Lower lobe of right lung (tissue), 2 donors: ENCODE measurements around the gene MEGF10. TPM values are rescaled to one million over a fixed set of nuclear protein-coding genes. Genes with fewer than 3 reads are reported as not detected.

Experiments
- ATAC-seq, 2 donors: fragments of 200-7000 bp; cut with Tn5 transposase; one replicate each; pipeline ENCODE4 v1.9.1; 2020 to 2022; ENCODE audit warnings: mild to moderate bottlenecking in 2 of 2, moderate library complexity in 2 of 2
- DNase-seq: peaks from one replicate; pipeline ENCODE4 v3.0.0-alpha.2; 2020
- H3K27ac ChIP-seq: fragments of 200-600 bp; one replicate; pipeline ENCODE4 v1.8.0; 2022
- H3K27me3 ChIP-seq: fragments of 200-600 bp; one replicate; pipeline ENCODE4 v1.8.0; 2022; ENCODE audit warnings: low read depth
- H3K36me3 ChIP-seq: fragments of 200-600 bp; one replicate; pipeline ENCODE4 v1.8.0; 2022; ENCODE audit warnings: mild to moderate bottlenecking
- H3K4me1 ChIP-seq: fragments of 200-600 bp; one replicate; pipeline ENCODE4 v1.8.0; 2022
- H3K4me3 ChIP-seq: fragments of 200-600 bp; one replicate; pipeline ENCODE4 v1.8.0; 2022; ENCODE audit warnings: mild to moderate bottlenecking
- H3K9me3 ChIP-seq: fragments of 200-600 bp; one replicate; pipeline ENCODE4 v1.8.0; 2022
- intact Hi-C: fragments of 100-400 bp; cut with DNase I; formaldehyde crosslinking; loops from one replicate; pipeline ENCODE4 v1.11.0; 2022
- total RNA-seq: library from RNA; stranded (reverse); fragmentation: NEBNext Ultra II Directional; extraction: Animal tissue kit (Norgen Biotek cat#: 25700); gene quantifications from one replicate; pipeline ENCODE4 v1.2.1, GENCODE V29; 2021
- TF ChIP-seq, protein P1 (sequence below): fragments of 200-600 bp; IDR thresholded peaks from one replicate; pipeline ENCODE4 v1.8.0; 2022; ENCODE audit warnings: antibody characterized with exemption, mild to moderate bottlenecking
- donor health status: DM: no; HTN: yes; CAD: no; lungs with severe emphysema.

Gene MEGF10
- total RNA-seq, 1 donor from 2014 or later, result 0.30 TPM

DNA sequence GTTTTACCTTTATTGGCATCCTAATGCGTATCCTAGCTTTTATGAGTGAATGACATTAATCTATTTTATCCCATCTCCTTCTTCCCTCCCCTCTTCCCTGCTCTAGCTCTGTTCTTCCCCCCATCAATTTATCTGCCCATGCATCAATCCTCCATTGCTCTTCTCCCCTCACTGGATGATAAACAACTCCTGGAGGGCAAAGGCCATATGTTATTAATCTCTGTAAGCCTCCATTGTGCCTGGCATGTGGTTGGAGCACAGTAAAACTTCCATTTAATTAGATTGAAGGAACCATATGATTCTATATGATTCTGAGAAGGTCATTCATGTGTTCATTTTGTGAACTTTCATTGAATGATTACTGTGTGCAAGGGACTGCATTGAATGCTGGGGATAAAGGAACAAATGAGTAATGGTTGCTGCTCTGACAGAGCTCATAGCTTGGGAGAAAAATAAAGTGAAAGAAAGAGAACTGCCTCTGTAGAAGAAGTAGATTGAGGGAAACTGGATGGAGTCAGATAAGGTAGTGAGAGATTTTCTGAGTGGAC lies 85.0 kb downstream of the MEGF10 start:
- TF ChIP-seq, protein P1, sequence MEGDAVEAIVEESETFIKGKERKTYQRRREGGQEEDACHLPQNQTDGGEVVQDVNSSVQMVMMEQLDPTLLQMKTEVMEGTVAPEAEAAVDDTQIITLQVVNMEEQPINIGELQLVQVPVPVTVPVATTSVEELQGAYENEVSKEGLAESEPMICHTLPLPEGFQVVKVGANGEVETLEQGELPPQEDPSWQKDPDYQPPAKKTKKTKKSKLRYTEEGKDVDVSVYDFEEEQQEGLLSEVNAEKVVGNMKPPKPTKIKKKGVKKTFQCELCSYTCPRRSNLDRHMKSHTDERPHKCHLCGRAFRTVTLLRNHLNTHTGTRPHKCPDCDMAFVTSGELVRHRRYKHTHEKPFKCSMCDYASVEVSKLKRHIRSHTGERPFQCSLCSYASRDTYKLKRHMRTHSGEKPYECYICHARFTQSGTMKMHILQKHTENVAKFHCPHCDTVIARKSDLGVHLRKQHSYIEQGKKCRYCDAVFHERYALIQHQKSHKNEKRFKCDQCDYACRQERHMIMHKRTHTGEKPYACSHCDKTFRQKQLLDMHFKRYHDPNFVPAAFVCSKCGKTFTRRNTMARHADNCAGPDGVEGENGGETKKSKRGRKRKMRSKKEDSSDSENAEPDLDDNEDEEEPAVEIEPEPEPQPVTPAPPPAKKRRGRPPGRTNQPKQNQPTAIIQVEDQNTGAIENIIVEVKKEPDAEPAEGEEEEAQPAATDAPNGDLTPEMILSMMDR, result no peak
- no peaks in the 10 kb centered on the region for H3K27me3 ChIP-seq
- H3K4me3 ChIP-seq, result no peak overlapping the region
- intact Hi-C loops, result no loop called here
- no peaks in the 10 kb centered on the region for H3K4me1 ChIP-seq
- DNase-seq, result no peak
- no peak overlapping the region for H3K27ac ChIP-seq
- ATAC-seq, result no peak
- no peaks in the 10 kb centered on the region for H3K36me3 ChIP-seq
- H3K9me3 ChIP-seq, result no peaks in the 10 kb centered on the region

DNA sequence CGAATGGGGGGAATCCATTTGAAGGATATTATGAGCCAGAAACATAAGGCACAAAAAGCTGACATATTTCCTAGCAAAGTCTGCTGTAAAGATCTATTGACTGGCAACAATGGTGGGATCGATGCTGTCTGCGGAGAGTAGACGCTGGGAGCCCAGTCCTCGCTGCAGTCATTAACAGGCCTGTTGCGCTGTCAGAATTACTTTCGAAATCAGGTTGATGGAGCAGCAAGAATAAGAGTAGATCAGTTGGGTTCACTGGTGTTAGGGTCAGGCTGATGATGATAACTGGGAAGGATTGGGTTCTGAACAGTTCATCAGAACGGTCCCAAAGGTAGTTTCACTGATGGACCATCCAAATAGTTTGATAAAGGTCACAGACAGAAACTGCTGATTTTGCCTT lies 87.1 kb downstream of the MEGF10 start:
- ATAC-seq, result no peak
- TF ChIP-seq, protein P1, result no peak
- no peaks in the 10 kb centered on the region for H3K27me3 ChIP-seq
- no peak for DNase-seq
- no peaks in the 10 kb centered on the region for H3K4me1 ChIP-seq
- no peak overlapping the region for H3K27ac ChIP-seq
- intact Hi-C loops, result no loop called here
- H3K9me3 ChIP-seq, result no peaks in the 10 kb centered on the region
- no peak overlapping the region for H3K4me3 ChIP-seq
- H3K36me3 ChIP-seq, result no peaks in the 10 kb centered on the region

DNA sequence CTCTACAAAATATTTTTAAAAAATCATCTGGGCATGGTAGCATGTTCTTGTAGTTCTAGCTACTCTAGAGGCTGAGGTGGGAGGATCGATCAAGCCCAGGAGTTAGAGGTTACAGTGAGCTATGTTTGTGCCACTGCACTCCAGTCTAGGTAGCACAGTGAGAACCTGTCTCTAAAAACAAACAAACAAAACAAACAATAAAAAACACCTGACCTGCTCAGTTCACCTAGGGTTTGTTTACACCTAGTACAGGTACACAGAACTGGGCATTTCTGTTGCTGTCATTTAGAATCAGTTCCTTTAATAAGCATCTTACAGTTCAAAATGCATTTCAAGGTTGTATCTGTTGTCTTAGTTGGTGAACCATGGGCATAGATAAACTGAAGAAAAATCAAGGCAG lies 95.3 kb downstream of the MEGF10 start:
- intact Hi-C loops, result no loop called here
- Histone ChIP-seq H3K27ac (no peak overlapping the region), H3K4me3 (no peak overlapping the region), H3K9me3 (no peaks in the 10 kb centered on the region), H3K4me1 (no peaks in the 10 kb centered on the region), H3K27me3 (no peaks in the 10 kb centered on the region), H3K36me3 (no peaks in the 10 kb centered on the region)
- TF ChIP-seq, protein P1, result no peak
- no peak for ATAC-seq
- DNase-seq, result no peak

GRCh38 chr5:127386557-127386956 lies 96.0 kb downstream of the MEGF10 start:
- H3K4me3 ChIP-seq, result no peak overlapping the region
- TF ChIP-seq, protein P1, result no peak
- ATAC-seq, result no peak
- intact Hi-C loops, result no loop called here
- no peaks in the 10 kb centered on the region for H3K27me3 ChIP-seq
- H3K27ac ChIP-seq, result no peak overlapping the region
- H3K9me3 ChIP-seq, result no peaks in the 10 kb centered on the region
- H3K4me1 ChIP-seq, result no peaks in the 10 kb centered on the region
- H3K36me3 ChIP-seq, result no peaks in the 10 kb centered on the region
- no peak for DNase-seq

- Histone ChIP-seq H3K36me3 (no peaks in the 10 kb centered on the region), H3K9me3 (no peaks in the 10 kb centered on the region), H3K4me1 (no peaks in the 10 kb centered on the region), H3K4me3 (no peak overlapping the region), H3K27ac (no peak overlapping the region), H3K27me3 (no peaks in the 10 kb centered on the region)
- ATAC-seq (no peak), DNase-seq (no peak)
- intact Hi-C loops, result no loop called here
- TF ChIP-seq, protein P1, result no peak
Observed at GRCh38 chr5:127389601-127390000, 99.0 kb downstream of the MEGF10 start.

GRCh38 chr5:127392762-127393161 lies 102.2 kb downstream of the MEGF10 start:
- DNase-seq (no peak), ATAC-seq (no peak)
- H3K27me3 ChIP-seq, result no peaks in the 10 kb centered on the region
- no peaks in the 10 kb centered on the region for H3K36me3 ChIP-seq
- intact Hi-C loops, result no loop called here
- H3K9me3 ChIP-seq, result no peaks in the 10 kb centered on the region
- no peak overlapping the region for H3K4me3 ChIP-seq
- H3K27ac ChIP-seq, result no peak overlapping the region
- no peaks in the 10 kb centered on the region for H3K4me1 ChIP-seq
- TF ChIP-seq, protein P1, result no peak
